Measurements from ENCODE around the gene UST.
A peak's percentile ranks its signal among the peaks of the same experiment; 100 is the strongest.
"Not testable (repeated sequence)": the region's sequence is repeated elsewhere in the genome, so short reads cannot be mapped to it uniquely, and the experiment has no call there.

Gene UST

GRCh38 chr6:148868314-148868713, 121.5 kb downstream of the UST start:
- no peak for DNase-seq (ENCODE audit: low spot score)

GRCh38 chr6:148868901-148869300, 122.1 kb downstream of the UST start:
- no peak for DNase-seq (ENCODE audit: low spot score)

DNA sequence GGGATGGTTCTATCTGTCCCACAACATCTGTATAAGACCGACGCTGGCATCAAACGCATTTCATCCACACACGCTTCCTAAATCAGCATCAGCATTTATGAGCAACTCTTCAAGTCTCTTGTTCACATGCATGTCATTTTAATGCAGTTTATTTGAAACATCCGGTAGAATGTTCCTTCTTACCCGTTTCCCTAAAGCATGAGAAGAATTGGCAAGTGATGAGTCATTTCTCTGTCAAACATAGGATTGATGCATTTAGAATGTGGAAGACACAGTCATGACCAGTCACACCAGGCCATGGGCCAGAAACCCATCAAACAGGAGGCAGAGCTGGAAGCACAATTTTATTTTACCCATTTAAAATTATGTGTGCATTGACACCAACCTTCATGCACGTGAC, 122.8 kb downstream of the UST start:
- DNase-seq (ENCODE audit: low spot score) = peak; percentile 78

- no peak for DNase-seq (ENCODE audit: low spot score)
These were observed 126.3 kb downstream of the UST start for GRCh38 chr6:148873154-148873553.

- DNase-seq (ENCODE audit: low spot score) = no peak
These were observed 127.0 kb downstream of the UST start for GRCh38 chr6:148873868-148874267.

DNA sequence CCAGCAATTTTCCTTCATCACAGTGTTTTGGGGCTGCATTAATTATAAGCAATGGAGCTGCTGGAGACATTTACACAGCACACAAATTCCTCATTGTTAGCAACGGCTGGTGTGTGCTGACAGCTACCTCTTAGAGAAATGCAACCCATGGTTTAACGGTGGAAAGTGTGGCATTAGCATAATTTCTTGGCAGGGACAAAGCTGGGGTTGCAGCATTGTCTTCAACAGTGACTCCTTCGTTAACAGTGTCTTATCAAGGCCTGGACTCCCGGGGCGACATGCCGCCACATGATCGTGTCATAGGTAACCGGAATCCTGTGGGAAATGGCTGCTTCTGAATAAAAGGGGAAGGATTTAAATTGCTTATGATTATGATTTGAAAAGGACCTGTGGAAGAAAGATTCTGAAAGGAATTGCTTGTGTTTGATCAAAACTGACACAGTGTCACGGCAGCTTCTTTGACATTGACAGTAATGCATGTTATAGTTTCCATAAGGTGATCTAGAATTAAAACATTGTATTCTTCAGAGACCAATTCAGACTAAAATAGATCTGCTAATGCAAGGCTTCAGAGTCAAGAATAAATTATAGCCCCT, 128.0 kb downstream of the UST start:
- DNase-seq (ENCODE audit: low spot score) = peak; percentile 36

GRCh38 chr6:148878683-148879082, 131.9 kb downstream of the UST start:
- DNase-seq (ENCODE audit: low spot score) = no peak

GRCh38 chr6:148880742-148881141, 133.9 kb downstream of the UST start:
- not testable (repeated sequence) for DNase-seq (ENCODE audit: low spot score)

- DNase-seq (ENCODE audit: low spot score) = no peak
These were observed 134.9 kb downstream of the UST start for GRCh38 chr6:148881593-148882311.

DNA sequence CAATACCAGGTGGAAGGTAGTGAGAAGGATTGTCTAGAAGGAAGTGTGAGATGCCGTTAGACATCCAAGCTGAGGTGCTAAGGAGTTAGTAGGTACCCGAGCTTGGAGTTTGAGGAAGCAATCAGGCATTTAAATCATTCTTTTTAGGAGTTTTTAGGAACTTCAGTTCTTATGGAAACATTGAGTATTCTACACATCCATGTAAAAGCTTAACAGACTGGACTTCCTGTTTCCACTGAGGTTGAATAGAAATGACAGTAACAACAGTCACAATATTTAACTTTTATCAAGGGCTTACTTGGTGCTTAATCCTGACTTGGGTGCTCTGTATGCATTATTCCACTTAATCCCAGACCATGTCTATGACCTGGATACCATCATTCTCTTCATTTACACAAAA, 136.4 kb downstream of the UST start:
- no peak for DNase-seq (ENCODE audit: low spot score)

DNA sequence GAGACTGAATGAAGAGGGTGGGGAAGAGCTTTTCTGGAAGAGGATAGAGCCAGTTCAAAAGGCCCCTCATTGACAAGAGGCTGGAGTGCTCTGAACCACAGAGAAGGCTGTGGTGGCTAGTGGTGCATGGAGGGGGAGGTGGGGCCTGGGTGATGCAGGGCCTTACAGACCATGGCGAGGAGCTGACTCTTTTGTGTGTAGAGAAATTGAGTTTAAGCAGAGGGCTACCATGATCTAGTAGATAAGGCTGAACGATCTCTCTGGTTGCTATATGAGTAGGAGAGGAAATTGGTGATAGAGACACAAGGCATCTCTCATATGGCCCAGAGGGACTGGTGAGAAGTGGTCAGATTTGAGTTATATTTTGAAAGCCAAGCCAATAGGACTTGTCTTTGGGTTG, 137.6 kb downstream of the UST start:
- DNase-seq (ENCODE audit: low spot score) = no peak

DNA sequence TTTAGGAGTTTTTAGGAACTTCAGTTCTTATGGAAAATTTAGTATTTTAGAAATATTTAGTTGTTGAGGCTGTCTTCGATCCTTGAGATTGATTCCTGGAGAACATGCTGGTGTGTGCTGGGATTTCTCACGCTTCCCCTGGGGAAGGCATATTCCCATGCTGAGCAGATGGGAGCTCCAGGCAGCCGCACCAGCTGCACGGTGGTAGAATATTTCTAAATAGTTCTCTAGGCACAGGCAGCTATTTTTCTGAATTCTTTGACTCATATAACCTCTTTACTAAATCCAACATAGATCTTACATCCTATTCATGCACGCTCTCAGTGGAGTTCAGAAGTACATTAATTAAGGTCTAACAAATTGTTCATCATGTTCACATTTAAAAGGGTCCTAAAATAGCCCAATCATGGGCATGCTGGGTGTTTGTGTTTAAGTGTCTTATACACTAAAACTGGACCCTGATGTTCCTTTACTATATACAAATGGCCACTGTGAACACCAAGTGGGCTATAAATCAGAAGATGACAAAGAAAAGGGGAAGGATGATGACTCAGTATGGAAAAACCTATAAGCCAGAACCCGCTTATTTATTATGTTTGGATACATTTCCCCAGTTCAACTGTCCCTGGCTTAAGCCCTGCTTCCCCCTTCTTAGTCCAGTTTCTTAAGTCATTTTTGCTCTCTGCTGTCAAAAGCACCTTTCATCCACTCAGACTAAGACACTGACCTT, 138.5 kb downstream of the UST start:
- DNase-seq (ENCODE audit: low spot score) = peak; percentile 22

GRCh38 chr6:148885925-148886845, 139.4 kb downstream of the UST start:
- no peak for DNase-seq (ENCODE audit: low spot score)

GRCh38 chr6:148887181-148887580, 140.4 kb downstream of the UST start:
- DNase-seq (ENCODE audit: low spot score) = no peak

DNA sequence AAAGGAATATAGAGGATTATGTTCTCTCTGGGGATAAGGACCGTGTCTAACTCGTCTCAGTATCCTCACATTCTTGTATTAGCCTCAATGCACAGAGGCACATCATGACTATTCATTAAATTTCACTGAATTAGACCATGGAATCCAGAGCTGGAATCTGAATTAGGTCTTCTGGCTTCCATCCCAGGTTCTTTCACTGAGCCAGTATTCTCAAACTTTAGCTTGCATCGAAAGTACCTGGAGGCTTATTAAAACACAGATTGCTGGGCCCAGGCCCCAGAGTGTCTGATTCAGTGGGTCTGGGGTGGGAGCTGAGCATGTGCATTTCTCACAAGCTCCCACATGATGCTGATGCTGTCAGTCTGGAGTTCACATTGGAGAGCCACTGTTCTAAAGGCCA, 142.0 kb downstream of the UST start:
- no peak for DNase-seq (ENCODE audit: low spot score)

GRCh38 chr6:148890096-148890495, 143.3 kb downstream of the UST start:
- no peak for DNase-seq (ENCODE audit: low spot score)

DNA sequence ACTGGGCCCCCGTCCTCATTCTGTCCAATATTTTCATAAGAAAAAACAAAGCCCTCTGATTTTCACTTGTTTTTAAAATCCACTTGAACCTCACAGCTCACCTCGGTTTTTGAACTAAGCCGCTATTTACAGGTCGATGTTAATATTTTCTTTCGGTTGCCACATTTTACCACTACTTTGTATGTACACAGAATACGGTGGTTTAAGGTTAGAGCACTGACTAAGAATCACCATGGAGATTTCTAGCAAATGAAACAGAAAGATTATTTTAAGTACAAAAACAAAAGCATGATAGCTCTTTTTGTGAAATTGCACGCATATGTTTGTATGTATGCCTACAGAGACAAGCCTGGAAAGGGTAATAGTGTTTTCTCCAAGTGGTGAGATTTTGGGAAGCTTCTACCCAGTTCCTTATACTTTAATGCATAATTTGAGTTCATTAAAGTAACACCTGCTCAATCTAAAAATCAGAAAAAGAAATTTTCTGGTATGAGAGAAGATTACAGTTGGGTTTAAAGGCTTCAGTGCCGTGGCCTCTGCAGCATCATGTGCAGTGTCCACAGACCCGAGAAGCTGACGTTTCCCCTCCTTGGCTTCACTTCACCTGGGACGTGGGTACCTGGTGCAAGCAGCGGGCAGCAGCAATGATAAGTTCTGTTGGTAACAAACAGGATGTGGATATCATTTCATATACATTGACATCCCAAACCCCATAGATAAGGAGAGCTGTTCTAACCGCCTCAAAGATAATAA, 144.0 kb downstream of the UST start:
- DNase-seq (ENCODE audit: low spot score) = no peak

- no peak for DNase-seq (ENCODE audit: low spot score)
These were observed 144.6 kb downstream of the UST start for GRCh38 chr6:148891405-148891783.

DNA sequence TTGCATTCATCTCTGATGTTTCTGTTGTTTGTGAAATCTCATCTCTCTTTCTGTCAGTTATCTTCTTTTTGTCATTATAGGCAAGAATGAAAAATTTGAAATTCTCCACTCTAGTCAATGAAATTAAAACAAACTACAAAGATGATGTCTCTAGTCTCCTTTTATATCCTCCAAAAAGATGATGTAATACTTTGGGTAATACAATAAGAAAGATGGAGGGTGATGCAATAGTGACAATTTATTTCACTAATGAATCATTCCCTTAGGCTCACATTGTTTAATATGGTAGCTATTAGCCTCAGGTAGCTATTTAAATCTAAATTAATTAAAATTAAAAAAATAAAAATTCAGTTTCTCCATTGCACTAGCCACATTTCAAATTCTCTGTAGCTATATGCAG, 145.4 kb downstream of the UST start:
- no peak for DNase-seq (ENCODE audit: low spot score)

DNA sequence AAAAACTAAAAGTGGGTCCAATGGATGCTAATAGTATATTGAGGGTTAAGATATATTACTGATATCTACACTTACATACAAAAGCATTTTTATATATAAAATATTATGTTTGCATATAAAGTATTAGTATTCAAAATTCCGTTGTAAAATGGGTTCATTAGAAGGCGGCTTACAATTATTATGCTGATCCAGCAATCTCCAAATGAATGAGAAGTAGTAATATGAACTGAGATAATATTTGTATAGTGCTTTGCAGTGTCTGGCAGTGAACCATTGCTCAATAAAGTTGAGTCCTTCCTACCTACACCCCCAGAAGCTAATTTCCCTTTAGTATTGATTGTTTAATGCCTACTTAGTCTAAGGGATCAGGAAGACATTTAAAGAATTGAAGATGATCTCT, 146.2 kb downstream of the UST start:
- no peak for DNase-seq (ENCODE audit: low spot score)

- no peak for DNase-seq (ENCODE audit: low spot score)
These were observed 146.7 kb downstream of the UST start for GRCh38 chr6:148893481-148893880.

Measured in COLO829 (cell line).